GM12891 (cell line): ENCODE results near the gene STC2.

ENCODE experiments used
- POLR2A ChIP-seq: IDR thresholded peaks from 2 replicates; pipeline ENCODE4 v1.6.1; 2011; ENCODE audit warnings: low read depth, low read length, control low read depth
- POLR2AphosphoS5 ChIP-seq: IDR thresholded peaks from 2 replicates; pipeline ENCODE4 v1.6.1; 2011; ENCODE audit warnings: low read depth, low read length, control low read depth

DNA sequence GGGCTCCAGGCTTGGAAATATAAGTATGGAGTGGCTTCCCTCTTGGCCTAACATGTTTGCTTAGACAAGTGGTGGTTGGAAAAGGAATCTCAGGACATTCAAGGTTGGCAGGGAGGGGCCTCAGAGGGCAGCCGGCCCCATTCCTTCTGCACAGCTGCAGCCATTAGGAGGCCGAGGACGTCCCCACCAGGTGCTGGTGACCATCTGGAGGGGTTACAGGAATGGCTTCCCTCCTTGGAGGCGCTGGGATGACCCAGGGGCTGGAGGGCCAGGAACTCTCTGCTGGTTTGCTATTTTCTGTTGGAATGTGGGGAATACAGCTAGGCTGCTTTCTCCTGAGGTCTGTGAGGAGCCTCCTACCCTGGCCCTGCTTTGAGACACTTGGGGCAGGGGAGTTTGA, 18.5 kb downstream of the STC2 start:
- TF ChIP-seq POLR2A (no peak), POLR2AphosphoS5 (no peak)
